ENCODE data around the gene KIAA0040.

GRCh38 chr1:175178056-175178455 lies 14.5 kb downstream of the KIAA0040 start:
- TF ChIP-seq CTCF (IDR thresholded peaks at IDR 0.05; ENCODE audit: extremely low read depth in 1 of 2, insufficient read depth in 1 of 2, low read depth in 1 of 2, low read length in 2 of 2) (no peak), POLR2AphosphoS5 (IDR thresholded peaks at IDR 0.05; ENCODE audit: insufficient read depth, low read depth, low read length) (no peak), EZH2 (IDR thresholded peaks at IDR 0.05; ENCODE audit: borderline replicate concordance, low read depth, low read length, severe bottlenecking) (no peak), POLR2A (IDR thresholded peaks at IDR 0.05; ENCODE audit: low read depth, low read length) (no peak), FOS (IDR thresholded peaks at IDR 0.05; ENCODE audit: borderline replicate concordance, insufficient read depth, low read length) (no peak), GATA2 (IDR thresholded peaks at IDR 0.05; ENCODE audit: insufficient read depth, insufficient read length, low read depth, low read length) (no peak)

All from endothelial cell of umbilical vein (primary cell).